NCI-H226 (cell line): ENCODE measurements around the gene SETDB1.

Experiments
- DNase-seq: peaks from one replicate; pipeline ENCODE4 v3.0.0-alpha.2; 2015

SETDB1 gene

DNA sequence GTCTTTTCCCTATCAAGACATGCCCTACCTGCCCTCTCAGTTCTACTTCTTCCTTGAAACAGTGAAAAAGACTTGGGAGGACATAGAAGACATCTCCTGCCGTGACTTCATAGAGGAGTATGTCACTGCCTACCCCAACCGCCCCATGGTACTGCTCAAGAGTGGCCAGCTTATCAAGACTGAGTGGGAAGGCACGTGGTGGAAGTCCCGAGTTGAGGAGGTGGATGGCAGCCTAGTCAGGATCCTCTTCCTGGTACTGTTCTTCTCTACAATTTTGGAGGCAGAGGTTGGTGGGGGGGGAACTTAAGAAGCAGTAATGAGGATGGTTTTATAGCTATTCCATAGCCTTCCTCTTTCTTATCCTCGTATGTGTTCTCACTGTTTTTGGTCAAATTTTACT is 18.7 kb downstream of the SETDB1 start:
- DNase-seq: no peak

DNA sequence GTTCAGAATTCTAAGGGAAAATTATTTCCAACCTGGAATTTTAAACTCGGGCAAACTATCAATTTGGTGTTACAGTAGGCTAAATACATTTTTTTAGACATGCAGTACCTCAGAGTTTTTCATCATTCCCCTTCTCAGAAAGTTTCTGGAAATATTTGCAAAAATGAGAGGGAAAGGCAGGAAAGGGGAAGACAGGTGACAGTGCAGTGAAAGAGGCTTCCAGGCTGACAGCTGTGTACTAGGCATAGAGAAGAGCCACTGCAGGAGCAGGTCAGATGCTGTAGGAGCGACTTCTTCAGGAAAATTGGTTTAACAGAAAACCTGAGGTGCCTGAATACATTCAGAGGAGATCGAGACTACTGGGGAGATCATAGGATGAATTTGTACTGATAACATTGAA is 28.5 kb downstream of the SETDB1 start:
- no peak for DNase-seq

DNA sequence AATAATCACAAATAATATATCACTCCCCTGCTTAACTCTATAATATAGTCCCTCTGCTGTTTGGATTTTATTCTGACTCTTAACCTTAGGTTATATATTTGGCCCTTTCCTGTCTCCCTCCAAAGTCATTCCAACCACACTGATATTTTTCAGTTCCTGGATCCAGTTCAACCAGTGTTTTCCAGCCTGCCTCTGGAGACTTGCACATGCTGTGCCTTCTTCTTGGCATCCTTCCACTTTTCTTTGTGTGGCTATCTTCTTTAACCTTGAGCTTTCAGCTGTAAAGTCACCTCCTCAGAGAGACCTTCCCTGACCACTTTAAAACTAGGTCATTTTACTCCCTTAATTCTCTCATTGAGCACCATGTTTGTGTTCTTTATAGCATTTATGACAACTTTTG is 29.1 kb downstream of the SETDB1 start:
- no peak for DNase-seq

DNA sequence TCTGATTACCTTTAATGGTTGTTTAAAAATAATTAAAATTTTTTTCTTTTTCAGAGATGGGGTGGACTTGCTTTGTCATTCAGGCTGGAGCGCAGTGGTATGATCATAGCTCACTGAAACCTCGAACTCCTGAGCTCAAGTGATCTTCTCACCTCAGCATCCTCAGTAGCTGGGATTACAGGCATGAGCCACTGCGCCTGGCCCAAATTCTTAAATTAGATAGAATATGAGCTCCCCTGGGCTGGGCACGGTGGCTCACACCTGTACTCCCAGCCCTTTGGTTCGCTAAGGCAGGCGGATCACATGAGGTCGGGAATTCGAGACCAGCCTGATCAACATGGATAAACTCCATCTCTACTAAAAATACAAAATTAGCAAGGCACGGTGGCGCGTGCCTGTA is 31.5 kb downstream of the SETDB1 start:
- no peak for DNase-seq

DNA sequence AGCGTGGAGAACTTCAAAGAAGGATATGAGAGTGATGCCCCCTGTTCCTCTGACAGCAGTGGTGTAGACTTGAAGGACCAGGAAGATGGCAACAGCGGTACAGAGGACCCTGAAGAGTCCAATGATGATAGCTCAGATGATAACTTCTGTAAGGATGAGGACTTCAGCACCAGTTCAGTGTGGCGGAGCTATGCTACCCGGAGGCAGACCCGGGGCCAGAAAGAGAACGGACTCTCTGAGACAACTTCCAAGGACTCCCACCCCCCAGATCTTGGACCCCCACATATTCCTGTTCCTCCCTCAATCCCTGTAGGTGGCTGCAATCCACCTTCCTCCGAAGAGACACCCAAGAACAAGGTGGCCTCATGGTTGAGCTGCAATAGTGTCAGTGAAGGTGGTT is 34.5 kb downstream of the SETDB1 start:
- DNase-seq: no peak

DNA sequence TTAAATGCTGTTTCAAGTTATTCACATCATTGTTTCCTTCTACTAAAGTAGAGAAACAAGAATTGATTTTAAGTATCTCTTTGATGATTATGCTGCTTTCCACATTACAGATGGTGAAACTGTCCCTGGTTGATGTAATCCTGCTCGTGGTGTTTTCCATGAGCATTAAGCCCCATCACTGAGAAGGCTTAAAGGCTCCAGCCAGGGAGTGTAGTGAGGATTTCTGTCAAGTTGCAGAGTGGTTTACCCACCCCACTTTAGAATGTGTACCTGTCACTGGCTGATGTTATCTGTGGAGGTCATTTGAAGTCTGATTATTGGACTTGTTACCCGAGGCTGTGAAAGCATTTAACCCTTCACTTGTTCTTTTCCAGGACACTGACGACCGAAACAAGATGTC is 35.6 kb downstream of the SETDB1 start:
- no peak for DNase-seq

DNA sequence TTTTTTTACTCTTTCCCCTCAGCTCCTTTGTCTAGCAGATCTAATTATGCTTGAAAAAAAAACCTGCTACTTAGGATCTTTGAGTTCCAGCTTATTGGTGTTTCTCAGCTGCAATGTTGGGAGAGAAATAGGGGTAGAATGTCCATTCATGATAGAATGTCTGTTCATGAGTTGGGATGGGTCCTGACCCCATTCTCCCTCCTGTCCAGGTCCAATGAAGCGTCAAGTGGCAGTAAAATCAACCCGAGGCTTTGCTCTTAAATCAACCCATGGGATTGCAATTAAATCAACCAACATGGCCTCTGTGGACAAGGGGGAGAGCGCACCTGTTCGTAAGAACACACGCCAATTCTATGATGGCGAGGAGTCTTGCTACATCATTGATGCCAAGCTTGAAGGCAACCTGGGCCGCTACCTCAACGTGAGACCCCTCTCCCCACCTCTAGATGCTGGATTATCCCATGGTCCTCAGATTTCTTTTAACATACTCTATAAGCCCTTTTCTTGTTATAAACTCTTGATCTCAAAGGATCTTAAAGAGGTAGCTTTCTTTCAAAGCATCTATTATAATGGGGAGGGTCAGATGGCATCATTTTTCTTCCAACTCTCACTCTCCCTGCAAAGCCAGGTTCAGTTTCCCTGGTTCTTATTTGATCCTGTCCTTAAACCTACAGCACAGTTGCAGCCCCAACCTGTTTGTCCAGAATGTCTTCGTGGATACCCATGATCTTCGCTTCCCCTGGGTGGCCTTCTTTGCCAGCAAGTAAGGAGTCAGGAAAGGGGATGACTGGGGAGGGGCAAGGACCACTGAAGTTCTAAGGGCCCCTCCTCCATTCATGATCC is 37.4 kb downstream of the SETDB1 start:
- DNase-seq: no peak

DNA sequence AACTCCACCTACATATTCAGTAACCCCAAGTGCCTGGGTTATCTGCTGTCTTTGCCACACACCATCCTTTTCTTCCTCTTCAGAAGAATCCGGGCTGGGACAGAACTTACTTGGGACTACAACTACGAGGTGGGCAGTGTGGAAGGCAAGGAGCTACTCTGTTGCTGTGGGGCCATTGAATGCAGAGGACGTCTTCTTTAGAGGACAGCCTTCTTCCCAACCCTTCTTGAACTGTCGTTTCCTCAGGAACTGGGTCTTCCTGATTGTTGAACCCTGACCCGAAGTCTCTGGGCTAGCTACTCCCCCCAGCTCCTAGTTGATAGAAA is 38.0 kb downstream of the SETDB1 start:
- no peak for DNase-seq

DNA sequence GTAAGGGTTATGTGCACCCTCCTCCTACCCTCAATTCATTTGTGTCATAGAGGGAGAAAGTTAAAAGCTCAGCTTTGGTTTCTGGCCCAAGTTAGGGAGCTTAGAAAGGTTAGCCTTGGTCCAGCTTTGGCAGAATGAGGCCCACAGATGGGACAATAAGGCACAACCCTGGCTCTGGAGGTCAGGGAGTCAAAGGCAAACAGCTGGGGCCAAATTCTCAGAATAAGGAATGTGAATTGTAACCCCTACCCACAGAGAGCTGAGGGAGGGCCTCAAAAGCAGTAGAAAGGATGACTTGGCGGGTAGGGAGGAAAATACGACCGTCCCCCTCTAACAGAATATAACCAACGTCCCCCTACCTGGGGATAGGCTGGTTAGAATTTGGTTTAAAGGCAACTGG is 39.4 kb downstream of the SETDB1 start:
- DNase-seq: no peak

DNA sequence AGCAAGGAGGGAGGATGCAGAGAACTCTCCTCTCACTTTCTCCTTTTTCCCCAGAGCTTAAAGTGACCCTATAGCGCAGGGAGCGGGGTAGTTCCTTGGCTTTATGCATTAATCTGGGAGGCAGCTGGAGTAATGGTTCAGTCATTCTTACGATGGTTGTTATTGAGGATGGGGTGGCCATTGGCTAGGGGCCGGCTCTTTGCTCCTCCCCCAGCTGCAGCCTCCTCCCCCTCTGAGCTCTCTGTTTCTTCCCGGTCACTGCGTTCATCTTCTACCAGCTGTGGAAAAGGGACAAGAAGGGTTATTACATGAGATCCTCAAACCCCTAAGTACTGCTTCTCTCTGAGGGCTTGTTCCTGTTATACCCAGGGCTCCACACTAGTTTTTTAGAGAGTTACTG is 39.8 kb downstream of the SETDB1 start:
- DNase-seq: no peak

DNA sequence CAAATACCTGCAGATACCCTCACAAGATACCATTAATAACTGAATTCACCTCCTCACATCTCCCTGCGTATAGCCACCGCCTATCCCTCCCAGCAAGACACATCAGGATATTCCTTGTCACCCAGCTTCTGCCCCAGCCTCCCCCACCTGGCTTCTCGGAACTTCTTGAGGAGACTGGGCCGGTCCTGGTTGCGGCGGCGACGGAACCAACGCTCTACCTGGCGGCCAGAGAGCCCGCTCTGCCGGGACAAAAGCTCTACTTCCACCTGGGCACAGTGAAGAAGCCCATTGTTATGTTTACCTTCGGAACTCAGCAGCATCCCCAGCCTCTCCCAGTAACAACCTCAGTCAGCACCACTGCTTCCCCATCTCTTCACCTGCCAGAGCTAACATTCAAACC is 41.8 kb downstream of the SETDB1 start:
- DNase-seq: no peak

DNA sequence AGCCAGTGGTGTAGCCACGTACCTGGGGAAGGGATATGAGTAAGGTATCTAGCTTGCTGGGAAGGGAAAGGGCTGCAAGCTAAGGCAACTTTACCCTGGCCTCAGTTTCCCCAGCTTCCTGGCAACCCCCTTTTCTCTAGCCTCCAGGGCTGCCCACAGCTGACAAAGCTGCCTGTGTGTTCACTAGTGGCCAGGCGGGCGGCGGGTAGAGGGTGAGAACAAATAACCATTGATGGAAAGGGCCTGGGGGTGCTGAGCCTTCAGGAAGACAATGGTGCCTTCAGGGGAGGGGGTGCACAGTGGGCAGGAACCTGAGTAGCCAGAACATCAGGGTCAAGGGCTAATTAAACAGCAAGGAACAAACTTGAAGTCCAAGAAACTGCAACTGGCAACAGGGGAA is 42.3 kb downstream of the SETDB1 start:
- DNase-seq: no peak

DNA sequence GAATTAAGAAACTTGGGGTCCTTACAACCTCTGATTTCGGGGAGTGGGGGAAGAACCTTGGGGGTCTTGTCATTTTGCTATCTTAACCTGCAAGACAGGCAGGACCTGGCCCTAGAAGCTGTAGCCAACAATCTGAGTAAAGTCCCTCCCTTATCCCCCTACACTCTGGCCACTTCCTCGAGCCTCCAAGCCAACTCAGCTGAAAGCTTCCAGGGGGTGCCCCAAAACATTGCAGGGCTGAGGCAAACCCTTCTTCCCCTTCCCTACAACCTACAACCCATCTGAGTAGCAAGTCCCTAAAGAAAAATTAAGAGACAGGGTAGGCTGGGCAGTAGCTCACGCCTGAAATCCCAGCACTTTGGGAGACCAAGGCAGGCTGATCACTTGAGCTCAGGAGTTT is 43.5 kb downstream of the SETDB1 start:
- no peak for DNase-seq

DNA sequence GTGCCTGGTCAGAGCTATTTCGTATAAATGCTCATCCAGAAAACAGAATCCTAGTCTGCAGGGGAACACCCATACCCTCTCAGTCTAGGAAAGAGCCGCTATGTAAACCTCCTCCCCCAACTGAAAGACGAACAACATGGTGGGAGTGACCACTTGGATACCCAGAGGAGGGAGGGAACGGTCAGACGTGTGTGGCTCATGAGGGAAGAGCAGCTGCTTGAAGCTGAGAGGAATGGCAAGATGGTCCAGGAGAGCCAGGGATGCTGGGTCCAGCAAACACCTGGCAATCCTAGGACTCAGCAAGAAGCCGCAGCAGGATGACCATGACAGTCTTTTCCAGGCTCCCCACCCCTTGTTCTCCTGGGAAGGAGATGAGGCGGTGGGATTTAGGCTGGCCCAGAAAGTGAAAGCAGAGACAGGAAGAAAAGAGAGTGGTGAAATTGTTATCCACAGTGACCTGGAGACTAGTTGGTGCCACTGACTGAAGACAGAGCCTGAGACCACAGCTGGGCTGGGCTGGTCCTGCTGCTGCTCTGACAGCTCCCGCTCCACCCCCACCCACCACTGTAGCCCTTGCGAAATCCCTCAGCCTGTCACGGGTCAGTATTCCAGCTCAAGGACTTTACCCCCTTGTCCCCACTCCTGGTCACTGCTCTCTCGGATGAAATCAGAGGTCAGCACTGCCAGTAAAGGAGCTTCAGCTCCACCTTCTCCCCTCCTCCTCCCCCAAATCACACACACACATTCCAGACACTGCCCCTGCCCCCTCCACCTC is 44.8 kb downstream of the SETDB1 start:
- DNase-seq: no peak

DNA sequence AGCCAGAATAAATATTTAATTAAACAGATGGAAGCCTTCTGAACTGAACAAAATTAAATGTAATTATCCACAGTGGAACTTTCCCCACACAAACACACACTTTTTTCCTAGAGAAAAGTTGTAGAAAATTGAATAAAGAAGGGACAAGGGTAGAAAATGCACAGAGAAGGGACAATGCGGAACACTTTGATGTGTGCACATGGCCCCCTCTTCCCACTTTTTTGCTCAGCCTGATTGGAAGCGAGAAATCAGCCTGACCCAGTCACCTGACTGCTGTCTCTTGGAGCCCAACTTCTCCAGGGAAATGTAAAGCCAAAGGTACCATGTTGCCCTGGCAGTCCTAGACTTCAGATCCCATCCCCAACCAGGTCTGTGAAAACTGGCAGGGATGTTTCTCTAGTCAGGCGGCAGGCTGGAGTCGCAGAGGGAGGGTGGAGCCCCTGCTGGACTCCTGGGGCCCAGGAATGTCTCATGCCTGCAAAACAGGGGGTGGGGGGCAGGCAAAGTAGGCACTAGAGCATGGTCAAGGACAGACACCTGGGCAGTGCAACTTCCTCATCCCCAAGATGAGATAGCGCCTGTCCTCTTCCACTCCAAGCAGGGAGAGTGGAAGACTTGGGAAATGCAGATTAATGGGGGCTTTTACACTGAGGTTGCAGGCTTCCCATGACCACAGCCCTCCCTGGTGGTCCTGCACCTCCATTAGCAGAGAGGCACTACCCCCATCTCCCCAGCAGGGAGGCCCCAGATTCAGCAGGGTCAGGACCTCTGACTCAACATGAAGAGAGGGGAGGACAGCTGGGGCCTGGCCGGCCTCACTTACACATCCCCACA is 45.6 kb downstream of the SETDB1 start:
- no peak for DNase-seq

DNA sequence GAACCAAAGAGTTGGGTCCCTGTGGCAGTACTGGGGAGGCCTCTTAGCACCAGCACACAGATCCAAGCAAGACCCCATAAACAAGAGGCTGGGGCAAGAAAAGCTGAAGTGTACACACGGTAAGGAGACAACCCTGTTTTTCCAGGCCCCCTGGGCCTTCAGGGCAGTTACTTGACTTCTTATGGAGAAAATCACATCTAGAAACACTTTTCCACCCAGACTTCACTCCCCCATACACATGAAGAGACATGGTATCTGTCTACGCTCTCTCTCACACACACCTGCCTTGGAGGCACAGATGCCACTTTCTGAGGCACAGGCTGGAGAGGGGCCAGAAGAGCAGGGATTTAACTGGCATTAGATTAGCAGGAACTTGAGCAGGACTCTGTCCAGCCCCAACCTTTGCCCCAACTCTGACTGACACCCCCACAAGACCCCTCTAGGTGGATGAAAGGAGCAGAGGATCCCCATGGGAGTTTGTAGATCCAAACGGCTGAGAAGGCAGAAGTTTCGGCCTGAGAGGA is 46.3 kb downstream of the SETDB1 start:
- no peak for DNase-seq

DNA sequence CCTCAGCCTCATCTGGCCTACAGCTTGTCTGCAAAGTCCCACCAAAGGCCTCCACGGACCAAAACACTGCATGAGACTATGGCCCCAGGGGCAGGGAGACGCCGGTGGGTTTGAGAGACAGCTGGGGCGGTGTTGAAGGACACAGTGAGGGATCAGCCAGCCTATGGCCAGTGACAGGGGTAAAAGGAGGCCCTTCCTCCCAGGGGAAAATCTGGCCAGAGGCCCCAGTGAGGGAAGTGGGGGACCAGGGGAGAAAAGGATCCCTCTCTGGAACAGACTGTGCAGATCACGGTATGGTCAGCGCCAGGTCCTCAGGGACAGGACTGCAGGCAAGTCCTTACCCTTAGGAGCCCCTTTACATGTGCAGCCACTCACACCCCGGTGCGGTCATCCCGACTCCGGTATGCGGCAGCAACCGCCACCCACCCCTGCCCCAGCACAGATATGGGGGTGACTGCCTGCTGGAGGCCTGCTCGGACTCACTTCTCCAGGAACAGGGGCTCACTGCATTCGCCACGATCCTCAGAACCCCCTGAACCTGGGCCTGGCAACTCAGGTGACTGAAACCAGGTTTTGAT is 47.2 kb downstream of the SETDB1 start:
- no peak for DNase-seq

DNA sequence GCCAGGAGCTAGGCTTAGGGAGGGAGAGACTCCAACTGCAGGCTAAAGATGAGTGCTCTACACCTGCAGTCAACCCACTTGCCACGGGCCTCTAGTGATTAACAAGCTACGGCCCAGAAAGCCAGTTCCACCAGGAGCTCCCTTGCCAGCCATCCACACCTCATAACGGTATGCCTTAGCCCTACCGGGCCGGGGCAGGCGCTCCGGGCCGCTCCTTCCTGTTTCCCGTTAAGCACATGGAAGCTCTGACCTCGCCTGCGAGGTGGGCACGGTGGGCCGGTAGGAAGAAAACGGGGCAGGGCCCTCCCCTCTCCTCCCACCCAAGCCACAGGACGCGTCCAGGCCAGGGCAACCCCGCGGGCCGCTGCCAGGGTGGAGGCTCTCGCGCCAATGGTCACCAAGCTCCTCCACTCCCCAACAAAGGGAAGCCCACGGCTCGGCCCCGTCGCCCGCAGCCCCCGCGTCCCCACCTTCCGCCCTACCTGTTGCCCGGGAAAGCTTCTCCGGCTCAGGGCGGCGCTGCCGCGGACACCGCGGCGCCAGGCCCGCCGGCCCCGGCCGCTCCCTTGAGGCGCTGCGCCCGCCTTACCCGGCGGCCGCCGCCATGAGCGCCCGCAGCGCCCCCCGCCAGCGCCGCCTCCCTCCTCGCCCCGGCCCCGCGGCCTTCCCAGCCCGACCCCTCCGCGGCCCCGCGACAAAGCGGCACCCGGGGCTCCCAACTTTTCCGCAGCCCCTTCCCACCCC is 47.8 kb downstream of the SETDB1 start:
- peak; percentile 27 for DNase-seq

DNA sequence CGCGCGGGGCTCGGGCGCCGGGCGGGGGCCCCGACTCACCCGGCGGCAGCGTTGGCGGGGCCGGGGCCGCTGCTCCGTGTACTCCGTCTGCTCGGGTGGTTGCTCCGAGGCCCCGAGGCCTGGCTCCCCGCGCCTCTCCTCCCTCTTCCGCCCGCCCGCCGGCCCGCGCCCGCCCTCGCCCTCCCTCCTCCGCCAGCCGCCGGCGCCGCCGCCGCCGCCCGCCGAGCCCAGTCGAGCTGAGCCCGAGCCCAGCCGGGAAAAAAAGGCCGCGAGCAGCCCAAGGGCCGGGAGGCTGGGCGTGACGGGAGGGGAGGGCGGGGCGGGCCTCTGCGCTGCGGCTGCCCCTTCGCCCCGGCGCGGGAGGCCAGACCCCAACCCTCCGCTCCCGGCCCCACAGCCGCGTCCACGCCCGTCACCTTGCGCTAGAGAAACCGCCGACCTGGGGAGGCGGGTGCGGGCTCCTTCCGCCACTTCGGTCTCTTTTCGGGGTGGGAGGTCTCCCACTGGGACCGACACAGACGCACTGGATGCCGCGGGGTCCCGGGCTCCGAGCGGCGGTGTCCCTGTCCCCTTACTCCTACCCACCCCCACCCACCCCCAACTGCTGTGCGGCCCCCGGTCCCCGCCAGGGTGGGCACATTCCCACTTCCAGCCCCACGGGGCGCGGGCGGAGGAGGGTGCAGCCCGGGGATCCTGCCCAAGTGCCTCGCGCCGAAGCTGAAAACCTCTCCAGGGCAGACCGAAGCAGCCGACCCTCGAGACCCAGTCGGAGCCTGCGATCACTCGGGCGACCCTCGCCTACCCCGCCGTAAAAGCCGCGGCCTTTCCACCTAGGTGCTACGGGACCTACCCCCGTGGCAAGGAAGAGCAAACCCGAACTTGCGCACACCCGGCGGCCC is 48.7 kb downstream of the SETDB1 start, which contains the start of gene CERS2:
CERS2 (minus strand) TSS at position 256 of the 899 bp plus-strand sequence. CDS start 5,745 bp downstream, outside the sequence.
- peak; percentile 66 for DNase-seq

DNA sequence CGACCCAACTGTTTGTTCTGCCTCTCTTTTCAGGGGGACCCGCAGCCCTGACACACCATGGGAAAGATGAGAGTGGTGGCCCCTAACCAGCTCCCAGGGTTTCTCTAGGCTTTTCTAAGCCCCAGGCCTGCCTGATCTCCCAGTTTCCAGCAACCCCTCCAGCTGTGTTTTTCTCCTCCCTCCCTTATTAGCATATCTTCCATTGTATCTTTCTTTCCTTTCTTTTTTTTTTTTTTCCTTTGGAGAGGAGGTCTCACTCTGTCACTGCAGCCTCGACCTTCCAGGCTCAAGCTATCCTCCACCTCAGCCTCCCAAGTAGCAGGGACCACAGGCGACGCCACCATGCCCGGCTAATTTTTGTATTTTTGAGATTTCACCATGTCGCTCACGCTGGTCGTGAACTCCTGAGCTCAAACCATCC is 50.2 kb downstream of the SETDB1 start:
- DNase-seq: no peak
